ENCODE data around the gene EIF6.

- TF ChIP-seq EZH2 (IDR thresholded peaks at IDR 0.05; ENCODE audit: insufficient read depth, poor library complexity, severe bottlenecking), result no peak
- TF ChIP-seq EZH2phosphoT487 (IDR thresholded peaks at IDR 0.05; ENCODE audit: insufficient read depth, low read depth), result no peak
Measured at GRCh38 chr20:35260426-35260825, 24.1 kb downstream of the EIF6 start.
